ENCODE data around the gene ABHD2.
"Not testable (repeated sequence)": the region's sequence is repeated elsewhere in the genome, so short reads cannot be mapped to it uniquely, and the experiment has no call there.

Gene ABHD2

GRCh38 chr15:89225588-89225987, 137.3 kb downstream of the ABHD2 start:
- DNase-seq (ENCODE audit: low read depth in 3 of 3), result no peak

DNA sequence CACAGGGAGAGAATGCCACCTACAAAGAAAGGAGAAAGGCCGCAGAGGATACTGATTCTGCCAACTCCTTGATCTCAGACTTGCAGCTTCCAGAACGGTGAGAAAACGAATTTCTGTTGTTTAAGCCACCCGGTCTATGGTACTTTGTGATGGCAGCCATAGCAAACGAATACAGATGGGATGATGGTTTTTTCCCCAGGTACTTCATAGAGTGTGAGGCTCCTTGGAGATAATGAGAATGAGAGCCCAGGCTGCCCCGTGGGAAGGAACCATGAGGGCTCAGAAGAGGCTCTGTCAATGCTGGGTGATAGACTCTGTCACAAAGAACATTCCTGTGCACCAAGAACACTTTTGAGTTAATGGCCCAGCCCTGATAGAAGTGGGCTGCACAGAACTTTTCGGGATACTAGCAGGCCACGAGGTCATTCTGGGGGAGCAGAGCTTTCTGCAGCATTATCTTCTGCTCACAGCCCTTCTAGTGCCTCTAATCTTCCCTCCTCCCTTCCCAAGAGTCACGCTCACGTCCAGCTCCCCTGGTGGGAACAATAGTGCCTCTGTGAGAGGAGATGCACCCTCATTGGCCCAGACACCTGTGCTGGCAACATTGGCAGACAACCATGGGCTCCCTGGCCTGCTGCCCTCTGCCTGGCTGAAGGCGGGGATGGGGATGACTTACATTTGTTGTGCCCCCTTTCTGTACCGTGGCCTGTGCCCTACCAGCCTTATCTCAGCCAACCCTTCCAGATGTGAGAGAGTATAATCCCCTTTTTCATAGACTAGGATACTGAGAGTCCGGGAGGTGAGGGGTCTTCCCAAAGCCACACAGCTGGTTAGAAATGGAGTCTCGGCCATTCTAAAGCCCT, 138.3 kb downstream of the ABHD2 start:
- DNase-seq (ENCODE audit: low read depth in 3 of 3), result no peak

GRCh38 chr15:89227425-89227824, 139.2 kb downstream of the ABHD2 start:
- DNase-seq (ENCODE audit: low read depth in 3 of 3), result no peak

GRCh38 chr15:89230277-89230676, 142.0 kb downstream of the ABHD2 start:
- no peak for DNase-seq (ENCODE audit: low read depth in 3 of 3)

DNA sequence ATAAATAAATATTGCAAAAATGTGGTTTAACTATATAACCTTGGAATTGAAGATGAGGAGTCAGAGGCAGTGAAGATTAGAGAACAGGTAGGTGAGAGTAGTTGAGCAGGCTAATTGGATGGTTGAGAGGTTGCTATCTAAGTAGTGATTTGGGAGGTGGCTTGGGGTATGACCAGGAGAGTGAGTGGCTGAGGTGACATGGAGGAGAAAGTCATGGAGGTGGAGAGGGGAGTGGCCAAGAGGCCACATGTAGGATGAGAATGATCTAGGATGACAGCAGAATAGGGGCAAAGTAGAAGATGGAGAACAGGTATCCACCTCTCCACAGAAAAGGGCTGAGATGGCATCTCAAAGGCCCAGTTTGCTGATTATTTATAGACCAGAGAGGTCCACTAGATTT, 143.6 kb downstream of the ABHD2 start:
- no peak for DNase-seq (ENCODE audit: low read depth in 3 of 3)

- DNase-seq (ENCODE audit: low read depth in 3 of 3), result not testable (repeated sequence)
Observed at GRCh38 chr15:89239883-89240810, 151.9 kb downstream of the ABHD2 start.

DNA sequence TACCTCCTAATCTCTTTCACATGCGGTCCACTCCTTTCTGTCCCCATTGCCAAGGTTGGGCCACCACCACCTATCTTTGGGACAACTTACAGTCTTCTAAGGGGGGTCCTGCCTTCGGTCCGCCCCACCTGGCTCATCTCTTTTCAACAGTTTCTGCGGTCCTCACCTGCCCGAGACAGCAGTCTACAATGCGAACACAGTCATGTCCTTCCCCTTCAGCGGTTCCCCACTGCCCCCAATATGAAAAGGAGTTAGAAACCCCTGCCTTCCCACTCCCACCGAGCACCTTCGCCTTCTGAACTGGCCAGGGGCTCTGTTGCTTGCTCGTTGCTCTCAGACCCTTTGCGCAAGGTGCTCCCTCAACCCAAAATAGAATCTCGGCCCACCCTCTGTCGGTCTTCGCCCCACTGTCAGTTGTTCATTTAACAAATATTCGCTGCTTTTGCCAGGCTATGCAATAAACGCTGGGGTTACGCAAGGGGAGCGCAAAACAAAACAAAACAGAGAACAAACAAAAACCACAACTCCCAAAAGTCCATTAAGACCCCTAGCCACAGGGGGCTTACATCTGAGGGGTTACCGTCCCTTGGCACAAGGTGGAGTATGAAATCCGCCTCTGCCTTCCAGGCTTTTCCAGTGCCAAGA, 154.9 kb downstream of the ABHD2 start:
- DNase-seq (ENCODE audit: low read depth in 3 of 3), result peak in 1 of 3 experiments; percentile 1

GRCh38 chr15:89243691-89244573, 155.7 kb downstream of the ABHD2 start, which contains the start of gene FANCI:
Gene FANCI, plus strand, starts transcription at chr15:89243979. Its CDS starts 3,669 bp downstream, at chr15:89247648.
- peak; percentile 93 to 94 (median 94) for DNase-seq (ENCODE audit: low read depth in 3 of 3)

GRCh38 chr15:89244574-89244903, 156.3 kb downstream of the ABHD2 start:
- no peak for DNase-seq (ENCODE audit: low read depth in 3 of 3)

DNA sequence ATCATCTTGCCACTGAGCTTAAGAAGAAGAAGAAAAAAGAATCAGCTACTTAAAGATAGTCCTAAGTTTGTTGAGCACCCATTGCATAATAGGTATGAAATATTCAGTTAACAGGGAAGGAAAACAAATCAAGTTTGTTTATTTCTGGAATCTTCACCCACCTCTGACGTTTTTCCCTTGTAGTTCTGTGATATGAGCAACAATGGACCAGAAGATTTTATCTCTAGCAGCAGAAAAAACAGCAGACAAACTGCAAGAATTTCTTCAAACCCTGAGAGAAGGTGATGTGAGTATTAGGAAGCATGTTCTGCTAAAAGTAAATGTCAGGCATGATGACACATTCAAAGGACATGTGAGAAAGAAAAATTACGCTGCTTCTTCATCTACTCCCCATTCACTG, 159.2 kb downstream of the ABHD2 start:
- no peak for DNase-seq (ENCODE audit: low read depth in 3 of 3)

GRCh38 chr15:89248584-89248983, 160.3 kb downstream of the ABHD2 start:
- DNase-seq (ENCODE audit: low read depth in 3 of 3), result no peak

- DNase-seq (ENCODE audit: low read depth in 3 of 3), result not testable (repeated sequence)
Observed at GRCh38 chr15:89250142-89250541, 161.9 kb downstream of the ABHD2 start.

Data from stimulated activated CD4-positive, alpha-beta T cell treated with anti-CD3 and anti-CD28 coated beads, TNF-alpha, amount 100 ng/mL, for 4 hours (primary cell).